ENCODE data around the gene SPATA32.

Gene SPATA32

DNA sequence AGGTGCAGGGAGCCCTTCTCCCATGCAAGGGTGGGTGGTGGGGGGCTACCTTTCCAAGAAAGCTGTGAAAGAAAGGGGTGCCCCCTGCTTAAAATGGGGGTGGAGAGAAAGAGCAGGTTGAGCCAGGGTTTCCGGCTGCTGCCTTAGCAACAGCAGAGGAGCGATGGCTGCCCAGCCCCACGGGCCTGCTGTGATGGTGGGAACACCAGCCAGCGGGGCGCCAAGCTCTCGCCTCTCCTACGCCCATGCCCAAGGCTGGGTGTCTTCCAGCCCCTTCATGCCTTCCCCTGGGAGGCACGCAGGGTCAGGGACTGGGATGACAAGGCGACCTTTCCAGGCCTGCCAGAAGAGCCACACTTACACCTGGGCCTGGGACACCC lies 37.2 kb downstream of the SPATA32 start:
- DNase-seq: no peak

DNA sequence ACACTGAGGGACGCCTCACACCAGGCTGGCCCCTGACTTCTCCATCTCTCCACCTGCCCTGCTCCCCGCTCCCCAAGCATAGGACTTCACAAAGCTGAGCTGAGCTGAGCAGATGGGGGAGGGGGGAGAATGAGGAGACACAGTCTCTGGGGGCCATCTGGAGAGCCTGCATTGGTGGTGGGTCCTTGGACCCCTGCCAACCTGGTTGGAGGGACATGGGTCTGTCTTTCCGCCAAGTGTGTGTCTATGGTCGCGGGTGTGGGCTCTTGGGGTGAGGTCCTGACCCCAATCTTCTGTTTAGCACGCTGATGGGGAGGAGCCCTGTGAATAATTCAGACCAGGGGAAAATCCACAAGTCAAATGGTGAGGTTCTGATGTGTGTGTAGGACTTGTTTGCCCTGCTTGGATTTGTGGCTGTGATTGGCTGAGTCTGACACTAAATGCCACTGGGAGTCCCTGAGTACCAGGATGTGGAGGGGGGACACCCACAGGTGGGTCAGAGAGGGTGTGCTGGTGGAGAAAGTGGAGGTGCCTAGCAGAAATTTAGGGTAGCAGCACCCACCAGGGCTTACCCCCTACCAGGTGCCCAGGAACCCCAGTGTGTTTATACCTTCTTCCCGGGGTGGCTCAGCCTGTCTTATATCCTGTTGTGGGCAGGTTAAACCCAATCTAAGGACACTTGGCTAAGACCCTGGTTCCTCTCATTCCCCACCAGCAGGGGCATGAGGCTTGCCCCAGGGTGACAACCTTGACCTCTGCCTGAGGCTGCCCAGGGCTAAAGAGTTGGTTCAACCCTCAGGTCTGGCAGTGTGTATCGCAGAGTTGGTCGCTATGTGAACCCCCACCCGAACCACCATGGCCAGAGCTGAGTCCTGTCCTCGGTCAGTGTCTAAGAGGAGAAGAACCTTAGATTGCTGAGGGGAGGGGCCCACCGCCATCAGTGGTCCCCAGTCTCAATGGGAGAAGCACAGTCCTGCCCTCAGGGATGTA lies 38.1 kb downstream of the SPATA32 start:
- in situ Hi-C loops (cut with HindIII; ENCODE audit: low pct_ligation_motif_present, low pct_unique_long_range_greater_than_20kb, low sequenced_read_pairs): no loop called here
- no peak for DNase-seq

More for the DNA sequence above, 37.2 kb downstream of the SPATA32 start:
- in situ Hi-C loops (cut with HindIII; ENCODE audit: low pct_ligation_motif_present, low pct_unique_long_range_greater_than_20kb, low sequenced_read_pairs): no loop called here

DNA sequence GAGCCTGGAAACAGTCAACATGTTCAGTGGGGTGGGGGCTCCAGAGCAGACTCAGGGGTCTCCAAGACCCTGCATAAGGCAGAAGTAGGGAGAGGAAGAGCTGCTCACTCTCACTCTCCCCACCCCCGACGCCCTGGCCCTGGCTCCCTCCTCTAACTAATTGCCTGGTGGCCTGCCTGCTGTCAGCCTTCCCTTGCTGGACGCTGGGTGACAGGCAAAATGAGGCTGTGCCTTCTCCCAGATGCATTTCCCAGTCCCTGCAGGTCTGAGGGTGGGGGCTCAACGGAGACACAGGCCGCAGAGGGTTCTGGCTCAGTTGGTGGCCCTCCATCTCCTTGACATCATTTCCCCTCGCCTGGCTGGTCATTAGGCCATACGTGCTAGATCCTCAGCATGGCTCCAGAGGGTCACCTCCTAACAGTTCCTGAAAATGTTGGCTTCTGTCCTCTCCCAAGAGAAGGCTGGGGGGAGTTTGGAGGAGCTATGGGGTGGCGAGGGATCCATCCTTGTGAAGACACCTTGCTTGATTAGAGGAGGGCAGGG lies 38.8 kb downstream of the SPATA32 start:
- in situ Hi-C loops (cut with HindIII; ENCODE audit: low pct_ligation_motif_present, low pct_unique_long_range_greater_than_20kb, low sequenced_read_pairs): no loop called here
- DNase-seq: no peak

DNA sequence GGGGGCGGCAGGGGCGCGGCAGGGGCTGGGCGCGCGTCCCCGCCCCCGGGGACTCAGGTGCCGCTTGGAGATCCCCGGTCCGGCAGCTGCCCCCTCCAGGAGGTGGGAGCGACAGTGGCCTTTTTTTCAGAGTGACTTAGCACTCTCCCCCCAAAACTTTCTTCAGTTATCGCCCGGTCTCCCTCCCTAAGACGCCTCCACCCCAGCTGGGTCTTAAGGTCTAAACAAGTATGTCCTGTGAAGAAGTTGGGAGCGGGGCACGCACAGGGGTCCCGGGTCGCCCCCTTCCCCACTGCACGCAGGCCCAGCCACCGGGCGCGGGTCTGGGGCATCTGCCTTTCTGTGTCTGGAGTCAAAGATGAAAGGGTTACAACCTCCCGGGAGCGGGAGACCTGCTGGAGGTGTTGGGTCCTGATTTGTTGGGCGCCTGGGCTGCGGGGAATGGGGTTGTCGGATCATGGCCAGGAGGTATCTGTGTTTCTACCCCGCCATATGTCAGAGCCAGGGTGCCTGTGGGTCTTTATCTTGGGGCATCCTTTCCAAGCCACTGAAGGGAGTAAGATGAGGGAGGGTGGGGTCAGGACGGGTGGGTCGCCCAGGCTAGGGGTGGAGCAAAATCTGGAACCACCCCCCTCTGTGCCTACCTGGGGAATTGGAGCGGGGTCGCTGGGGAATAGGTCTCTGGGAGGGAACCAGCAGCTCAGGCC lies 39.5 kb downstream of the SPATA32 start:
- in situ Hi-C loops (cut with HindIII; ENCODE audit: low pct_ligation_motif_present, low pct_unique_long_range_greater_than_20kb, low sequenced_read_pairs): no loop called here
- DNase-seq: no peak

DNA sequence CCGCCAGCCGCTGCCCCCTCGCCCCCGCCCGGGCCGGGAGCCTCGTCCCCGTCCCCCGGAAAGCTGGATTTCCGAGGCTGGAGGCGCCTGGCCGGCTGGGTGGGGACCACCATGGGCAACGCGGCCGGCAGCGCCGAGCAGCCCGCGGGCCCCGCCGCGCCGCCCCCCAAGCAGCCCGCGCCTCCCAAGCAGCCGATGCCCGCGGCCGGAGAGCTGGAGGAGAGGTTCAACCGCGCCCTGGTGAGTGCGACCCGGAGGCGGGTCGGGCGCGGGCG lies 39.9 kb downstream of the SPATA32 start:
- in situ Hi-C loops (cut with HindIII; ENCODE audit: low pct_ligation_motif_present, low pct_unique_long_range_greater_than_20kb, low sequenced_read_pairs): no loop called here
- DNase-seq: no peak

DNA sequence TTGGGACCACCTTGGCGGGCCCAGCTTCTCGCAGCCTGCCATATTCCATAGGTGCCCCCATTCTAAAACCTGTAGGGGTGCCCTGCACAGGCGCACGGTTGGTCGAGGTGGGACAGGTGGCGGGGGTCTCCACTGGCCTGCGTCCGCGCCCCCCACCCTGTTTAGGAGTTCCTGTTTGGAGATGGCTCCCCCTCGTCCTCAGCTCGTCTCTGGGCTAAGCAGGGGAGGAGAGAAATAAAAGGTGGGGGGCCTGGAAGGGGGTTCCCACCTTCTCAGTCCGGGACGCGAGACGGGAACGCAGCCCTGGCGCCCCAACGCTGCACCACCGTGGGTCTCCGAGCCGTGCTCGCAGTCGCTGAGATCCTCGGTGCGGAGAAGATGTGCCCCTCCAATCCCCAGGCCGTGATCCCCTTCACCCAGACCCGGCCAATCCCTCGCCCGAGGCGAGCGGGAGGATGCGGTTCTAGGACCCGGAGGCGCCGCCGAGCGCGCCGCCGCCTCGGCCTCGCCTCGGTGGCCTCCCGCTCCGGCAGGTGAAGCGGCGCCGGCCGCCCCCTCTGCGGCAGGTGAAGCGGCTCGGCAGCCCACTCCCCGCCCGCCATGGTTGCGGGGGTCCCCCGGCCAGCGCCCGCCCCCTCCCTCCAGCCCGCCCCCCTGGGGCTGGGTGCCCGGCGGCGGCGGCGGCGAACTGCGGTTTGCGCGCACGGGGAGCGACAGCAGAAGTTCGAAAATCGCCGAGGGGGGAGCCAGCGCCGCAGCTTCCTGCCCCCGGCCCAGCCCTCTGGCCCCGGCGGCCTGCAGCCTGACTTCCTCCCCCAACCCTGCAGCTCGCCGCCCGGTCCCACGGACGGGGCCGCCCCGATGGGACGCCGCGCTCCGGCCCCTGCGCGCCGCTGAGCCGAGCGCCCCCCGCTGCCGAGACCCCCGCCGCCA lies 40.5 kb downstream of the SPATA32 start, which contains the start of gene FMNL1:
Gene FMNL1 (plus strand): TSS at position 805 of the 933 bp plus-strand sequence. CDS start 240 bp downstream, outside the sequence.
- peak; percentile 39 for DNase-seq
- in situ Hi-C loops (cut with HindIII; ENCODE audit: low pct_ligation_motif_present, low pct_unique_long_range_greater_than_20kb, low sequenced_read_pairs): no loop called here

DNA sequence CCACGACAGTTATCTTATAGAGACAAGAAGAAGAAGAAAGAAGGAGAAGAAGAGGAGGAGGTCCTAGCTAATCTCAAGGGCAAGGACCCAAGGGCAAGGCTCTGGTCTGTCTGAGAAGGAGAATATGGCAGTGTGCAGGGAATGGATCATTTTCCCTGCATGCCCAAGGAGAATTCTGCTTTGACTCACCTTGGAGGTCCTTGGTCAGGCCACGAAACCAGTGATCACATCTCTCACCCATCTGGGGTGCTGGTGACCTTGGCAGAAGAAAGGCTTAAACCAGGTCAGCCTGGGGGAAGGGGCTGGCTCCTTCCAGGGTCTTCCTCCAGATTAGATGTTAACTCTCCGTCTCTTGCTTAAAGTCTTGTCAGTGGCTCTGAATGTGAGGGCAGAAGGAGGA lies 41.8 kb downstream of the SPATA32 start:
- in situ Hi-C loops (cut with HindIII; ENCODE audit: low pct_ligation_motif_present, low pct_unique_long_range_greater_than_20kb, low sequenced_read_pairs): no loop called here
- DNase-seq: no peak

DNA sequence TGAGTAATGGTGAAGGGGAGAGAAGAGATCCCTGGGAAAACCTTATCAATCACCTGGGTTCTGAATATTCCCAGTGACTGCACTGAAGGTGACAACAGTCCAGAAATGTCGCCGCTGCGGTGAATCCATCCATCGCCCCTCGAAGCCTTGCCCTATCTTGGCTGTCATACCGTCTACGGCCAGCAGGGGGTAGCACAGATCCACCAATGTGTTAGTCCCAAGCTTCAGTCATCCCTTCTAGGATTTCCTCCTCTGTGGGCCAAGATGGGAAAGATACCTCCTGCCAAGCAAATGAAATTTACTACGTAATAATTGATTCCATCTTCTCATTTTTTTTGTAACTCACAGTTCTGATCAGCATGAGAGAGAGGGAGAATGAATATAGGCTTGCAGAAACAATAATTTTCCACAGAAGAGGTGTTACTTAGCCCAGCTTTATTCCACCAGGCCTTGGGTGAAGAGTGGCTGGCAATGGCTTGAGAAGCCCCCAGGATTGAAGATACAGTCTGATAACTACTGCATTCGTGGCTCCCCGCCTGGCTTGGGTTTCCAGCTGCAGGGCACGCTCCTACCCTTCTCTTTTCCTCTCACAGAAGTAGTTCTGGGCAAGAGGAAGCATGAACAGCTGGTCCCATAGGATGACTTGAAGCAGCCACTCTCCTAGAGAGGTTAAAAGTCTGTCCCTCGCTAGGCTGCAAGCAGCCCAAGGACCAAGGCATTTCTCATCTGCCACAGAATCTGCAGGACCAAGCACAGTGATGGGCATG lies 42.8 kb downstream of the SPATA32 start:
- in situ Hi-C loops (cut with HindIII; ENCODE audit: low pct_ligation_motif_present, low pct_unique_long_range_greater_than_20kb, low sequenced_read_pairs): no loop called here
- peak; percentile 84 for DNase-seq

All from ACHN (cell line).